HG03280 (cell line): ENCODE measurements around the gene PIK3C2B.
A peak's percentile ranks its signal among the peaks of the same experiment; 100 is the strongest.
"Not testable (repeated sequence)": the region's sequence is repeated elsewhere in the genome, so short reads cannot be mapped to it uniquely, and the experiment has no call there.

Experiments used
- ATAC-seq: cut with Tn5 transposase; IDR thresholded peaks from one replicate; pipeline ENCODE4 v1.9.1; 2021; ENCODE audit warnings: mild to moderate bottlenecking, moderate library complexity; ENCODE audit not compliant: unreplicated experiment

PIK3C2B gene

GRCh38 chr1:204506969-204507316, 12.3 kb upstream of the PIK3C2B start:
- ATAC-seq: peak; percentile 59

- peak; percentile 65 for ATAC-seq
These were observed 11.8 kb upstream of the PIK3C2B start for GRCh38 chr1:204506201-204506968.

- no peak for ATAC-seq
These were observed 11.1 kb upstream of the PIK3C2B start for GRCh38 chr1:204505674-204506200.

- no peak for ATAC-seq
These were observed 9.4 kb upstream of the PIK3C2B start for GRCh38 chr1:204503913-204504519.

GRCh38 chr1:204503122-204503912, 8.7 kb upstream of the PIK3C2B start:
- ATAC-seq: no peak

GRCh38 chr1:204502241-204502640, 7.6 kb upstream of the PIK3C2B start:
- ATAC-seq: no peak

- no peak for ATAC-seq
These were observed 5.2 kb upstream of the PIK3C2B start for GRCh38 chr1:204499511-204500468.

GRCh38 chr1:204498981-204499380, 4.4 kb upstream of the PIK3C2B start:
- no peak for ATAC-seq

- no peak for ATAC-seq
These were observed 1.2 kb upstream of the PIK3C2B start for GRCh38 chr1:204495777-204496176.

- peak; percentile 36 for ATAC-seq
These were observed 611 bp upstream of the PIK3C2B start for GRCh38 chr1:204495078-204495753.

GRCh38 chr1:204493984-204494280, 673 bp downstream of the PIK3C2B start:
- ATAC-seq: peak; percentile 13

- no peak for ATAC-seq
These were observed 1.2 kb downstream of the PIK3C2B start for GRCh38 chr1:204493145-204493983.

GRCh38 chr1:204491655-204492054, 3.0 kb downstream of the PIK3C2B start:
- no peak for ATAC-seq

GRCh38 chr1:204487256-204487615, 7.4 kb downstream of the PIK3C2B start:
- no peak for ATAC-seq

GRCh38 chr1:204486513-204487255, 7.9 kb downstream of the PIK3C2B start:
- ATAC-seq: not testable (repeated sequence)

GRCh38 chr1:204483791-204484190, 10.8 kb downstream of the PIK3C2B start:
- ATAC-seq: no peak

- peak; percentile 56 for ATAC-seq
These were observed 14.1 kb downstream of the PIK3C2B start for GRCh38 chr1:204480515-204480914.

- no peak for ATAC-seq
These were observed 15.0 kb downstream of the PIK3C2B start for GRCh38 chr1:204479387-204480136.
